Muscle of leg (tissue), 11 donors: ENCODE measurements around the gene OMD. TPM values are rescaled to one million over a fixed set of nuclear protein-coding genes. Genes with fewer than 3 reads are reported as not detected.

ENCODE experiments used
- DNase-seq: peaks from one replicate; pipeline ENCODE4 v3.0.0; 2013
- H3K27ac ChIP-seq: one replicate; pipeline ENCODE4 v1.5.1; 2013; ENCODE audit warnings: mild to moderate bottlenecking, low read length, control low read depth
- H3K27me3 ChIP-seq: one replicate; pipeline ENCODE4 v1.6.1; 2013; ENCODE audit warnings: low read length; ENCODE audit not compliant: control insufficient read depth, insufficient read depth
- H3K36me3 ChIP-seq: one replicate; pipeline ENCODE4 v1.6.1; 2013; ENCODE audit warnings: low read length; ENCODE audit not compliant: control insufficient read depth, insufficient read depth
- H3K4me1 ChIP-seq: one replicate; pipeline ENCODE4 v1.6.1; 2013; ENCODE audit warnings: low read length; ENCODE audit not compliant: control insufficient read depth, insufficient read depth
- H3K4me3 ChIP-seq: one replicate; pipeline ENCODE4 v1.5.1; 2013; ENCODE audit warnings: low read length, control low read depth
- H3K9me3 ChIP-seq: replicated peaks from 2 replicates; pipeline ENCODE4 v1.6.1; 2013; ENCODE audit warnings: low read depth, low read length; ENCODE audit not compliant: control insufficient read depth
- WGBS: methylation state at CpG from one replicate; pipeline ENCODE4 v1.1.5; 2013; ENCODE audit warnings: missing lambda C conversion rate; ENCODE audit not compliant: insufficient coverage; 5-methylcytosine and 5-hydroxymethylcytosine counted together
- polyA plus RNA-seq, 8 donors: library from polyadenylated mRNA; unstranded; fragments of 120-200 nt; gene quantifications; one replicate each; pipeline versions ENCODE4 v1.2.1 to v1.2.3, GENCODE V29; 2013; ENCODE audit warnings: inconsistent platforms in 1 of 8, low replicate concordance in 1 of 8; ENCODE audit not compliant: insufficient read length in 8 of 8, insufficient read depth in 1 of 8
- total RNA-seq: library from RNA; stranded (reverse); fragments of 120-200 nt; gene quantifications from one replicate; pipeline ENCODE4 v1.2.4, GENCODE V29; 2013

The OMD gene
- total and polyA plus RNA-seq, 9 donors = 2.7 to 8.9 (median 3.9) TPM

GRCh38 chr9:92402360-92402759 is 21.9 kb downstream of the OMD start:
- peak; percentile 69 for DNase-seq
- Histone ChIP-seq H3K9me3 (peaks cover 2% of the 10 kb centered on the region), H3K27ac (peak overlapping the region; percentile 89), H3K4me3 (peak overlapping the region; percentile 48), H3K4me1 (peaks cover 11% of the 10 kb centered on the region), H3K36me3 (peaks cover 8% of the 10 kb centered on the region), H3K27me3 (no peaks in the 10 kb centered on the region)
- WGBS = no CpG with 5 or more reads among the region's 1 CpG

GRCh38 chr9:92397853-92398252 is 26.4 kb downstream of the OMD start:
- DNase-seq = no peak
- no CpG with 5 or more reads among the region's 3 CpGs for WGBS
- Histone ChIP-seq H3K36me3 (peaks cover 18% of the 10 kb centered on the region), H3K27me3 (no peaks in the 10 kb centered on the region), H3K27ac (no peak overlapping the region), H3K4me1 (no peaks in the 10 kb centered on the region), H3K4me3 (no peak overlapping the region), H3K9me3 (peaks cover 2% of the 10 kb centered on the region)

GRCh38 chr9:92395617-92396016 is 28.7 kb downstream of the OMD start:
- Histone ChIP-seq H3K4me3 (no peak overlapping the region), H3K36me3 (peaks cover 21% of the 10 kb centered on the region), H3K9me3 (peaks cover 2% of the 10 kb centered on the region), H3K27ac (no peak overlapping the region), H3K4me1 (no peaks in the 10 kb centered on the region), H3K27me3 (no peaks in the 10 kb centered on the region)
- no peak for DNase-seq
- WGBS = no CpG with 5 or more reads among the region's 1 CpG

- Histone ChIP-seq H3K27ac (no peak overlapping the region), H3K4me3 (no peak overlapping the region), H3K27me3 (no peaks in the 10 kb centered on the region), H3K4me1 (no peaks in the 10 kb centered on the region), H3K9me3 (peaks cover 2% of the 10 kb centered on the region), H3K36me3 (peaks cover 17% of the 10 kb centered on the region)
- WGBS = no CpG with 5 or more reads among the region's 1 CpG
- peak; percentile 75 for DNase-seq
These were observed 30.6 kb downstream of the OMD start for GRCh38 chr9:92393686-92394085.

GRCh38 chr9:92392690-92393089 is 31.6 kb downstream of the OMD start:
- H3K4me1 ChIP-seq = no peaks in the 10 kb centered on the region
- DNase-seq = no peak
- no peak overlapping the region for H3K27ac ChIP-seq
- H3K4me3 ChIP-seq = no peak overlapping the region
- no CpG with 5 or more reads among the region's 2 CpGs for WGBS
- peaks cover 15% of the 10 kb centered on the region for H3K36me3 ChIP-seq
- no peaks in the 10 kb centered on the region for H3K27me3 ChIP-seq
- no peaks in the 10 kb centered on the region for H3K9me3 ChIP-seq

GRCh38 chr9:92385953-92386352 is 38.3 kb downstream of the OMD start:
- Histone ChIP-seq H3K4me1 (peaks cover 2% of the 10 kb centered on the region), H3K36me3 (peaks cover 2% of the 10 kb centered on the region), H3K27me3 (no peaks in the 10 kb centered on the region), H3K27ac (peak overlapping the region; percentile 59), H3K9me3 (no peaks in the 10 kb centered on the region), H3K4me3 (no peak overlapping the region)
- 40% methylated on average over 2 of the region's 4 CpGs for WGBS
- DNase-seq = no peak

GRCh38 chr9:92385477-92385876 is 38.8 kb downstream of the OMD start:
- H3K4me3 ChIP-seq = no peak overlapping the region
- peak overlapping the region; percentile 59 for H3K27ac ChIP-seq
- WGBS = 20% methylated on average over 4 of the region's 6 CpGs
- H3K9me3 ChIP-seq = no peaks in the 10 kb centered on the region
- no peaks in the 10 kb centered on the region for H3K27me3 ChIP-seq
- H3K36me3 ChIP-seq = peaks cover 2% of the 10 kb centered on the region
- H3K4me1 ChIP-seq = peaks cover 2% of the 10 kb centered on the region
- DNase-seq = peak; percentile 47

GRCh38 chr9:92385001-92385400 is 39.3 kb downstream of the OMD start:
- peak; percentile 90 for DNase-seq
- Histone ChIP-seq H3K4me1 (peaks cover 2% of the 10 kb centered on the region), H3K27ac (no peak overlapping the region), H3K4me3 (no peak overlapping the region), H3K27me3 (no peaks in the 10 kb centered on the region), H3K9me3 (no peaks in the 10 kb centered on the region), H3K36me3 (peaks cover 2% of the 10 kb centered on the region)
- WGBS = no CpG with 5 or more reads among the region's 3 CpGs

GRCh38 chr9:92384375-92384774 is 39.9 kb downstream of the OMD start:
- DNase-seq = no peak
- Histone ChIP-seq H3K4me1 (peaks cover 2% of the 10 kb centered on the region), H3K36me3 (peaks cover 2% of the 10 kb centered on the region), H3K4me3 (no peak overlapping the region), H3K27ac (peak overlapping the region; percentile 23), H3K27me3 (no peaks in the 10 kb centered on the region), H3K9me3 (no peaks in the 10 kb centered on the region)
- WGBS = no CpG with 5 or more reads among the region's 1 CpG

- H3K4me1 ChIP-seq = peaks cover 2% of the 10 kb centered on the region
- H3K27me3 ChIP-seq = no peaks in the 10 kb centered on the region
- DNase-seq = no peak
- peaks cover 2% of the 10 kb centered on the region for H3K36me3 ChIP-seq
- no peak overlapping the region for H3K4me3 ChIP-seq
- no CpG with 5 or more reads among the region's 2 CpGs for WGBS
- H3K27ac ChIP-seq = no peak overlapping the region
- no peaks in the 10 kb centered on the region for H3K9me3 ChIP-seq
These were observed 42.5 kb downstream of the OMD start for GRCh38 chr9:92381775-92382174.

GRCh38 chr9:92380603-92381002 is 43.7 kb downstream of the OMD start:
- Histone ChIP-seq H3K36me3 (no peaks in the 10 kb centered on the region), H3K4me1 (peaks cover 2% of the 10 kb centered on the region), H3K27ac (no peak overlapping the region), H3K9me3 (no peaks in the 10 kb centered on the region), H3K4me3 (no peak overlapping the region), H3K27me3 (no peaks in the 10 kb centered on the region)
- WGBS = no CpG with 5 or more reads among the region's 2 CpGs
- no peak for DNase-seq
